GM18907 (cell line): ENCODE results near the gene PRDM15.

Experiments
- ATAC-seq: cut with Tn5 transposase; IDR thresholded peaks from one replicate; pipeline ENCODE4 v1.9.1; 2021; ENCODE audit warnings: mild to moderate bottlenecking, moderate library complexity; ENCODE audit not compliant: unreplicated experiment

The PRDM15 gene

DNA sequence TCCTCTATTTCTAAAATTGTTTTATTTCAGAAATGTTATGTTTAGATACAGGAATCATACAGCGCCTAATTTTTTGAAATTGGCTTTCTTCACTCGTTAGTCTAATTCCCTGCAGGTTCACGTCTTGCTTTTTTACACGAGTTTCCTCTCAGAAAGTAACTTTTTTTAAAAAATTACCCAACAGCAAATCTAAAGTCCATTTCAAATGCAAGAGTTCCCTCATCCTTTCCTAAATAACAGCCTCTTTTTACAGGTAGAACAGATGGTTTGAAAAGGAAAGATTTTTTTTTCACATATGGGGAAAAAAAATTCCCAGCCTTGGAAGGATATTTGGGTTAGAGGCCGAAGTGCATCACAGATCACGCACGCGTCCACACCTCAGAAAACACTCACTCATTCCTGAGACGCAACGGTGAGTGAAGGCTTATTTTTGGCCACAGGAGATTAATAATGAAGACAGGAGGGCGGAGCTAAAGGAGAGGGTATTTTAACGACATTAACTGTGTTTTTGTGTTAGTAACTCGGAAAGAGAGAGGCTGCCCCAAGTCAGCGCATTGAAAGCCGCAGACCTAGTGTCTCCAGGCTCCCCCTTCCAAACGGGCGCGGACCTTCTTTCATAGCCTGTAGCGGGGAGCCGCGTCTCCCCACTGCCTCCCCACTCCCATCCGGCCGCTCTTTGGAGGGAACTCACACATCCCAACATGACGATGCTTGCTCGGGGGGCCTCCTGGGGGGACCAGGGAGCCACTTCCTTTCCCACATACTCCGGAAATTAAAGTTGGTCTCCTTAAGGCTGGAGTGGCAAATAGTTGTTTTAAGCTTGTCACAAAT is 111.3 kb downstream of the PRDM15 start:
- no peak for ATAC-seq

DNA sequence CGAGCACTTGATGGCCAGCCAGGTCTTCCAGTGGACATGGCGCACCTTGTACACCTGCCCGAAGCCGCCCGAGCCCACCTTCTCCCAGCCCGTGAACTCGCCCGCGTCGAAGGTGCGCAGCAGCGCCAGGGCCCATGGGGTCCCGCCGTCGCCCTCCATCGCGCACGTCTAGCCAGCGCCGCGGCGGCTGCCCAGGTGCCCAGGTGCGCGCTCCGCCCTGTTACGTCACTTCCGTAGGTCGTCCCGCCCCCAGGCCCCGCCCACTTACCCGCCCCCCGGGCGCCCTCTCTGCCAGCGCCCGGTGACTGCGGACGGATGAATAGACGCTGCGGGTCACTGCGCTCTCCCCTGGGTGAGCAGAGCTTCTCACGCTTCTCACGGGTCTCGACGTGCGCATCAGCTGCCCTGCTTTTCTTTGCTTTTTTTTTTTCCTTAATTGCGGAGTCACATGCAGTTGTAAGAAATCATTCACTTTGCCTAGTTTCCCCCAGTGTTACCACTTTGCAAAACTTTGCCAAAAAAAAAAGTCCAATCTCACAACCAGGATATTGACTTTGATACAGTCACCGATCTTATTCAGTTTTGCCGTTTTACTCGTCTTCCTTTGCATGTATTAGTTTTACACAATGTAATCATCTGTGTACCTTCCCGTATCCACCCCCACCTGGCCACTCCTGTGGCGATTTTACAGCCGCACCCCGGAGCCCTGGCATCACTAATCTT is 112.1 kb downstream of the PRDM15 start, which contains the start of gene RIPK4:
TSS of gene RIPK4 (minus strand) at position 170 of the 723 bp plus-strand sequence. CDS start at position 159, 11 bp downstream.
- ATAC-seq, result no peak

DNA sequence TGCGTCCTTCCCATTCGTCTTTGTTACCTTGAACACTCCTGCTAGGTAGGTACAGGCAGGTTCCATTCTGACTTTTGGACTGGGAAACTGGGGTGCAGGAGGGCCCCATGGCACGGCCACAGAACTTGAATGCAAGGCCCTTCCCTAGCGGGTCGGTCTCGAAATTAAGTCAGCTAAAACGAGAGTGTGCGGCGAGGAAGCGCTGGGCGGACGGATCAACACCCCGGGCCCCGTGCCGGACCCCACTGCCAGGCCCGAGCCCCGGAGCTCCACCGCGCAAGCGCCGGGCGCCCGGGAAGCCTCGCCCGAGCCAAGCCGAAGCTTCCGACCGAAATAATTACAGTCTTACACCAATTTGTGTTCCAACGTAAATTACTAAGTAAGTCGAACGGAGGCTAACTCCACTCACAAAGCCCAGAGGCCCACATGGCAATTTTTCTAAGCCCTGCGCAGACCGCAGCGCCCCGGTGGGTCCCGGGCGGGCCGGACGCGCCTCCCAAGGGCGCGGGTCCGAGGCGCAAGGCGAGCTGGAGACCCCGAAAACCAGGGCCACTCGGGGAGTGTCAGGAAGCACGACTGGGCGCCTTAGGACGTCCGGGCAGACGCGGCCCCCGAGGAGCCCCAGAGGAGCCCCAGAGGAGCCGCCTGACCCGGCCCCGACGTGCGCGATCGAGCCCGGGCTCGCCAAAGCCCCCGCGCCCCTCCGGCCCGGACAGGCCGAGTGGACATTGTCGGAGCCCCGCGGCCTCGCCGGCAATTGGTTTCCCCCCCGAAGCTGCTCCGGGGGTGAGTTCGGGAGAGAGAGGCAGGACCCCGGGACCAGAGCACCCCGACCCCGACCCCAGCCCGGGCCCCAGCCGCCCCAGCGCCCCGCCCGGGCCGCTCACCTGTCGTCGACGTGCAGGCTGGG is 112.9 kb downstream of the PRDM15 start:
- ATAC-seq, result no peak

DNA sequence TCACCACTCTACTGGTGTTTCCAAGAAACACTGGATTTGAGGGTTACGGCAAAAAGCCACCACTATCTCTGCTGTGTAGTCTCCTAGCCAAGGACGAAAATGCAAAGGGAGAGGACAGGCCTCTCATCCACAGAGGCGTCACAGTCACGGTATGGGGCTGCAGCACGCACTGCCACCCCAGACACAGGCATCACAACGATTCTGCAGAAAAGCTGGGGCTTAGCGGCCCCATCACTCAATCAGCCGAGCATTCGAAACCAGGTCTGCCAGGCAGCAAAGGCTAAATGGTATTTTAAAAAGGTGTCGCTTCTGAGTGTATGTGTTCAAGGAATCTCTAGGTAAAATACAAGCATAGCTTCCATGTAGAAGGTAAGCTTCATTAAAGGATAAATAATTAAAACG is 113.7 kb downstream of the PRDM15 start:
- ATAC-seq, result no peak

DNA sequence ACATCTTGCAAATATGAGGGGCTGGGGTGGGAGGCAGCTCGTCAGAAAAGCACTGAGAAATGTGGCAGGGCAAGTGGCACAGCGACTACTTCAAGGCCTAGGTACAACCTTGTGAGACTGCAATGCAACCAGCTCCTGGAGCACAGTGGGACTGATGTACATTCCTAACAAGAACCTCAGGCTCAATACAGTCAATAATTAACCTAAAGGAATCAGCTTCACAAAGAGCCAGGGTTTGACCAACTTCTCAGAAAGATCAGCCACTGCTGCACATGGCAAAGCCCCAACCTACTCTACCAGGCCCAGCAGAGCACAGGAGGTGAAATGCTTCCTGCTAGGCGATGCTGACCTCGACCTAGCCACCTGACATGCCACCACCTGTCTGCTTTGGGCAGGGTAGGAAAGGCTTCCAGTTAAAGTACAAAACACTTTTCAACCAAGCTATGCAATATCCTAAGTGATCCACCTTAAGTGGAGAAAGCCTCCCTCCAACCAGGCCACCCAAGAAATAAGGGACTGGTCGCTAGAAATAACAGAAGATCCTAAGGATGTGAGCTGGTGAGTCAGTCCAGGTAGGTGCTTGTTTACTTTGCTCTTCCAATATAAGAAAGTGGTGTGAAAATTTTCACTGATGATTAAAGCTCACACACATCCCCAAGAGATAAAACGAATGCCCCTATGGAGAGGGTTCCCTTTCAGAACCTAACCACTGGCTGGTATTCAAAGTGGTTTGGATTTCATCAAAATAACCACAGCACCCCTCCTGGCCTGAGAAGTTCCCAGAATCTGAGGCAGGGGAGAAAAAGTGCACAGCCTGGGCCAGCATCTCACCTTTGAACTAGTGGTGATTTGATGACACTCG is 114.4 kb downstream of the PRDM15 start:
- no peak for ATAC-seq

DNA sequence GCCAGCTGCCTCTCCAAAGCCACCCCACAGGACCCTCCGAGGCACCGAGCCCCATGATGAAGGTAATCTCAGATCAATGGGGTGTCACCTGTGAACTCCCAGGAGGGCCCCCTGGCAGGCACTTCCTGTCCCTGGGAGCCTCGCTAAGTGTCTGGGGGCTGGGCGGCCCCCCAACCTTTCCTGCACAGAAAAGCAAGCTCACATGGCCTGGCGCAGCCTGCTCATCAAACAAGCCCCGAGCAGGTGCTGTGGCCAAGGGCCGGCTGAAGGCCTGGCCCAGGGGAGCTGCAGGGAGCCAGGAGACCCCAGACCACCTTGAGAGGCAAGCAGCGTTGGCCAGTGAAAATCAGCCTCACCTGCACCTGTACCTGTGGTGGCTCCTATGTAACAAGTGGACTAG is 115.1 kb downstream of the PRDM15 start:
- no peak for ATAC-seq

DNA sequence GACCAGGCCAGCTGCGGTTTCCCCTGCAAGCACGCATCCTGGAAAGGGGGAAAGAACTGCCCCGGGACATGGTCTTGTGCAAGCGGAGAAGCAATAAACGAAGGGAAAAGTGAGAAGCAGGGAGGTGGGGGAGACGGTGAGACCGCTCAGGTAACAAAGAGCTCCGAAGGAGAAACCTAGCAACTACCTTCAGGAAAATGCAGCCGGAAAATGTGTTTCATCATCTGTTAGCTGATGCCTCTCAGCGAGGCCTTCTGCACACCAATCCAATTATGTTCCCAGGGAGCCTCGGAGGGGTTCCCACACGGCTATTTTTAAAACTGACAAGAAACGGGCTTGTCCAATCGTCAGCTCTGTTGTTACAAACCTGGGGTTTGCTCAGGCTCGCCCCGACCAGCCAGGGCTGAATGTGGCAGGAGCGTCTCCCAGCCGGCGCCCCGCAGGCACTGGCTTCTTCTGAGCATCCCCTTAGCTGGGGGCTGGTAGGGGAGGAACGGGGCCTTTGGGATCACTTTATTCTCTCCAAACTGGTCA is 115.7 kb downstream of the PRDM15 start:
- ATAC-seq, result no peak

DNA sequence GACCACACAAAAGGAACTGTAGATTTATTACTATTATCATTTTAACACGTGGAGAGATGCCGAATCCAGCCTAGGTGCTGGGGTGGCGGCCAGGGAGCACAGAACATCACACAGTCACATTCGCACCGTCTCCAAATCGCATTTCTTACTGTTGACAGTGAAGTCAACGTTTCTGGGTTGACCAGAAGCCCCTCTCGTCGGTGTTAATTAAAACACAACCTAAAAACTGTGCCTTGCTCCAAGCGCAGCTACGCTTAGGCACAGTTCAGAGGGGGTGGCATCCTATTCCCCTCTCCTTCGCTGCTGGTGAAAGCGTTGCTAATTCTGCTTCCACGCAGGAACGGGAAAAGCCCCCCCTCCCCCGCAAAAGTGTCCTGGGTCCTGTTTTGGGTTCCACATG is 116.4 kb downstream of the PRDM15 start:
- no peak for ATAC-seq

DNA sequence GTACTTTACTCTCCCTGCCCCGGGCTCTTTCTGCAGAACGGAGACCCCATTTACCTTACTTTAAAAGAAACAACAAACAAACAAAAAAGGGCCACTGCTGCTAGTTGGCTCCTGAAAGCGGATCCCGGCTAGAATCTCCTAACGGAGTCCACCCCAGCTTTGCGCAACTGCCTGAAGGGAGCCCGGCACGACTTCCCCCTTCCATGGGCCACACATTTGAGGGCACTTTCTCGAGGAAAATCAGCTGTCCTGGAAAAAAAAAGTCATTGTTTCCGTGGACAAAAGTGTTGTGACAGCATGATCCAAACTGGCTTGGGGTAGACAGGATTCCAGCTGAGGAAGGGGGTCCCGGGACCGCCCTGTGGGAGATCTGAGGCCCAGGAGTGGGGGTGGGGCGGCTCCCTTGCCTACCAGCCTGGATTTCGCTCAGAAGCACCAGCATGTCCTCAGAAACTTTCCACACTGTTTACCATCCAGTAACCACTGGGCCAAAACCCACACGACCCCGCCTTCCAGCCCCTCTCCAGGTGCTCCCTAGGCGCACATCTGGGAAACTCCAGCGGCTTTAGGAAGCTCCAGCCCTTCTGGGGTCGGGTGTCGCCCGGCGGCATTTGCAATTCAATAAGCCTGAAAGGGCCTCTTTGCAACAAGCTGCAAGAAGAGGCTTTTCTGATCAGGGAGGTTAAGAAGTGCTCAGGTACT is 117.1 kb downstream of the PRDM15 start:
- ATAC-seq, result no peak

DNA sequence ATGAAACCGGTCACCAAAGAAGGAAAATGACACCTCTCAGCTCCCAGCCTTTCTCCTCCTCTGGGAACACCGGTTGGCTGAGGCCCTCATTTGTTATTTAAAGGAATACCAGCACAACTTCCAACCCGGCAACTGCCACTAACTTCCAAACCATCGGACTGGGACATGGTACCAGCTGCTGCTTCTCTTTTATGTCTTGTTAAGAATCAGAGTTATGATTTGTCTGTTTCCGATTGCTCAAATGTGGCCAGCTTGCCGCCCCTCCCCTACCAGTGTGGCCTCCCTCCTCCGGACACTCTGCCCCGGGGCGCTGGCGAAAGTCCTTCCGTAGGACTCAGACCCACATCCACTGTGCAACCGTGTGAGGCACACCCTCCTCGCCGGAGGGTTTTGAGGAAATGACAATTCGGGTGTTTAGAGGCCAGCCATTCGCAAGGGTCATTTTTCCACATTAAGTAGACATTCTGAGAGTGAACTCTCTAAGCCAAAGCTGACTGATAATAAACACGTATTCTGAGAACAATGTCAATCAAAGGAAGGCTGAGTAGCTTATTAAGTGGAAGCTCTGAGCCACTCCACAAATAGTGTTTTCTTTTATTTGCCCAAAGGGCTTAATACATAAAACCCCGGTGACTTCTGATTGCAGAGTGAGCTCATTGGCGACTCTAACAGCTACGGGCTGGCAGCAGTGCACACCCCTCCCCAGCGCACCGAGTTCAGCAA is 117.8 kb downstream of the PRDM15 start:
- ATAC-seq, result no peak

DNA sequence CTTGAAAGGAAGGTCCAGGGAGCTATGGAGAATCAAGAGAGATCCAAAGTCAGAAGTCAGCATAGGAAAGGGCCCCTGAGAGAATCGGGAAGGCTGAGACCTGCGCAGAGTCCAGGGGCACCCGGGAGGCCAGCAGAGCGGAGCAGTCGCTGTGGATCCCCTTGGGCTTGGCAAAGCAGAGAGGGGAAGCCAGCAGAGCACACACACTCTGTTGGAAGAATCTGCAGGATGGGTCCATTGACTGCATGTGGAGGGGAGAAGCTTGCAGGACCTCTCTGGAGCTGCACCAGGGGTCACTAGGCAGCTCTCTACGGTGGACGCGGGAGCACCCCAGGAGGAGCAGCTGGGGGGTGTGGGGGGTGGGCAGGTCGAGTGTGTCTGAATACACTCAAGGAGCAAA is 118.7 kb downstream of the PRDM15 start:
- ATAC-seq, result no peak

DNA sequence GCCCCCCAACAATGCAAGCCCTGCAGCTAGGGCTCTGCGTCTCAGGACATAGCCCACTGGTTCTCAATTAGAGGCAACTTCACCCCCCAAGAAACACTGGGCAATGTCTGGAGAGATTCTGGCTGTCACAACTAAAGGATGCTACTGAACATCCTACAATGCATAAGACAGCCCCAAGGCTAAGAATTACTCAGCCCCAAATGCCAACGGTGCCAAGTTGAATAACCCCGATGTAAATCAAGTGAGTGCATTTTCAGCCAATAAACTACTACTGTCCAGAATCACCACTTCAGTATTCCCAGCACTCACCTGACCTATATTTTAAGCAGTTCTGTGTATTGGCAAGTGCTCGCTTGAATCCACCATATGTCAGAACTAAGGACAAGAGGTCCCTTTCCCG is 119.2 kb downstream of the PRDM15 start:
- no peak for ATAC-seq

DNA sequence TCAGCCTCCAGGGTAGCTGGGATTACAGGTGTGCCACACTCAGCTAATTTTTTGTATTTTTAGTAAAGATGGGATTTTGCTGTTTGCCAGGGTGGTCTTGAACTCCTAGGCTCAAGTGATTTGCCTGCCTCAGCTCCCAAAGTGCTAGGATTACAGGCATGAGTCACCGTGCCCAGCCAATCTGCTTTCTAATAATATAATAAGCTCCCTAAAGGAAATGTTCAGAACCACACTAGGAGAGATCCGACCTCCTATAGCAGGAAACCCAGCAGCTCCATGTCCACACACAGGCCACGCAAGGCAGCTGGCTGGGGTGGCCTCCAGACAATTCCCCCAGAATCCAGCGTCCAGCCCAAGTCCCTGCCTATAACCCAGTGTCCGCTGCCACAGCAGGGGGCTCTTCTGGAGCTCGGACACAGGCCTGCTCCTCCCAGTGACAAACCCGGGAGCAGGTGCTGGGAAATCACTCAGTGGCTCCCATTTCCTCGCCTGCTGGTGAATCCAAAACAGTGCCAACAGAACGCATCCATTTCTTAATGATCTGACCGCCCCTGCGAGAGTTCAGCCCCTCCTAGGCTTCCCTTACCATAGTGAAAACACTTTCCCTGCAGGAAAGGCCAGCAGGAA is 119.8 kb downstream of the PRDM15 start:
- no peak for ATAC-seq

DNA sequence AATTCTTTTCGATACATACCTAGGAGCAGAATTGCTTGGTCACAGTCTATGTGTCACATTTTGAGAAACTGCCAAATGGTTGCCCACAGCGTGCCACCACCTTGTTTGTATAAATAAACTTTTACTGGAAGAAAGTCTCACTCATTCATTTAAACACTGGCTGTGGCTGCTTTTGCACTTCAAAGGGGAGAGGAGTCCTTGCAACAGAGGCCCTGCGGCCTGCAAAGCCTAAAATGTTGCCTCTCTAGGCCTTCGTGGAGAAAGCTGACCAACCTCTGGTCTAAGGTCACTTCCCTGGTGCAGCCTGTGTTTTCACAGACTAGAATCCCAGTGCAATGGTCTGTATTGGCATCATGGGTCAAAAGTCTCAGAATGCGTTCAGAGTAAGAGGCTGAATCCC is 120.6 kb downstream of the PRDM15 start:
- ATAC-seq, result no peak

DNA sequence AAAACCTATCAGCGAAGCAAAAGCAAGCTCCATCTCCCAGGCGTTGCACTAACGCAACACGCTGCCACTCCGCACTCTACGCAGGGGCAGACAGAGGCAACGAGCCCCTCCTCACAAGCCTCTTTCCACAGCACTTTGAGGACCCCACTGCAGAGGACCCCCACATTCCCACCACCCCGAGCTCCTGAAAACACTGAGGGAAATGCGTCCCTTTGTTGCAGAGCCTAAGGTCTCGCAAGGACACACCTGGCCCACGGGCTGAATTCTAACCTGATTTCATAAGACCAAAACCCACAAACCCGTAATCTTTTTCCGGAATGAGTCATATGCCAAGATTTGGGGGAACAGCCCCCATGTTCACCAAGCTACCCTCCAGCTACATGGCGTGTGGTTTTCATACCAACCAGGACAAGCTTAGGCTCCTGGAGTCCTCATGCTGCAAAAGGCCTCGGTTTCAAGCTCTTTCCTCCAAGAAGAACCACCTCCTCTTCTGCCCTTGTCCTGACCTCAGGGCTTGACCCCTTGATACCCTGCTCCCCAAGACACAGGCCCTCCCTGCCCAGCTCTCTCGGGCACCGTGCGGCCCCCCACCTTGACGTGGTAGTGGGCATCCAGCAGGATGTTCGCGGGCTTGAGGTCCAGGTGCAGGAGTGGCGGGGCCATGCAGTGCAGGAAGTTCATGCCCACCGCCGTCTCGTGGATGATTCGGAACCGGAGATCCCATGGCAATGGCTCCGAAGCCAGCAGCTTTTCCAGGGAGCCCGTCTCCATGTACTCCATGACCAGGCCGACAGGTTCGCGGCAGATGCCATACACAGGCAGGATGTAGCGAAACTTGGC is 123.0 kb downstream of the PRDM15 start:
- ATAC-seq, result no peak

DNA sequence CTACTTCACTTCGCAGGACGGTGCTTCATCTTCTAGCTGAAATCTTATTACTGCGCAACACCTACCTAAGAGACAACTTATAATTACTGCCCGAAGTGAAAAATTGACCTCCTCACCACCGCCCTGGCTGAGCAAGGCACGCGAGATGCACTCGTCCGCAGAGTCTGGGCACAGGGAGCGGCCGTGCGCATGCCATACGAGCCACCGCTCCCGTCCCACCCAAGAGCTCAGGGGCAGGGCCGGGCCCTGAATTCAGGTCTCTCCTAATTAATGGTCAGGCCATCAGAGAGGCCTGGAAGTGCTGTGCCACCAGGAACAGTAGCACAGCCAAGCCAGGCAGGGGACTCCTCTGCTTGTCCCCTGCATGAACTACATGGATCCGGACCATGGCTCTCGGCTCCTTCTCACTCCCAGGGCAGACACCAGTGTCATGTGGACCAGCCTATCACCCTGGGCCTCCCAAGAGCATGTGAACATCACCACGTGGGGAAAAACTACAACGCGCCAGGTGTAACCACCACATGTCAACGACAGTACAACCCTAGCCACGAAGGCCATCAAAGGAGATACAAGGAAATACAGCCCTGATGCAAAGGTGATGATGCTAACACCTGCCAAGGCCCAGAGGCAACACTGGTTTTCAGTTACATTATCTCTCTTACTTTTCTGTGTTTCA is 123.7 kb downstream of the PRDM15 start:
- ATAC-seq, result no peak

DNA sequence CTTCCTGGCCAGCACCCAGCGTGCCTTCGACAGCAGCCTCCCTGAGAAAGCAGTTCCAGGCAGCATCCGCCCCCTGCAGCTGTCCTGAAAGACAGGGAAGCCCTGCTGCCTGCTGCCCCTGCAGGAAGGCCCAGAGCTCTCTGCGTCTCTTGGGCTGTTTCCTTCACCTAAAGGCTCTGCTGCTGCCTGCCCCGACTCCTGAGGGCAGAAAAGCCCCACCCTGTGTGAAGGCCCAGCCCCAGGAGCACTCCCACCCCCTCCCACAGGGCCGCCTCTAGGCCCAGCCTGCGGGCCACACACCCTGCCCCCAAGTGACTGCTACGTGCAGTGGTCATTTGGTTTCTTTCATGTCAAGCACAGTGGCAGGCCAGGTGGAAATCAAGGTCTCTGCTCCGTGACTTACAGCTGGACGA is 124.7 kb downstream of the PRDM15 start:
- no peak for ATAC-seq
